GM18519 (cell line): ENCODE results near the gene PDCD5.

Experiments
- ATAC-seq: cut with Tn5 transposase; IDR thresholded peaks from one replicate; pipeline ENCODE4 v1.9.1; 2021; ENCODE audit warnings: mild to moderate bottlenecking, moderate library complexity; ENCODE audit not compliant: unreplicated experiment, low FRiP score

PDCD5 gene

DNA sequence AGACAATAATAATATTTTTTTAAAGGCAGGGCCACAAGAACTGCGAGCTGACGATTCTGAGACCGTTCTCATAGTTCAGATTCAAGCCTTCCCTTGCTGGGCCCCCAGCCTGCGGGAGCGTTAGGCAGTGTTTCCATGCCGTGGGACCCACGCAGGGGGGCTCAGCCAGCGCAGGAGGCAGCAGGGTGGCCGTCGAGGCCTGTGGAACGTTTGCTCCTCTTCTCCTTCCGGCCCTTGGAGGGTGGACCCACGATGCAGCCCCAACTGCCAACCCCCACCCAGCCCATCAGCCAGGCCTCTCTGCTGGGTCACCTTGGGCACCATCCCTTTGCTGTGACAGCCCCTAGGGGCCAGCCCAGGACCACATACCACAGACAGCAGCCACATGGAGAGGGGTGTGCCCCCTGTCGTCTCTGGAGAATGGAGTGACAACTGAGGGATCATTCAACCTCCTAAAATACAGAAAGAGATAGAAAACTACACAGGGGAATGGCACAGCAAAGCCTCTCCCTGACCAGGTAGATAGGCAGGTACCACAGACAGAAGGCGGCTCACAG lies 46.8 kb downstream of the PDCD5 start:
- ATAC-seq, result no peak

DNA sequence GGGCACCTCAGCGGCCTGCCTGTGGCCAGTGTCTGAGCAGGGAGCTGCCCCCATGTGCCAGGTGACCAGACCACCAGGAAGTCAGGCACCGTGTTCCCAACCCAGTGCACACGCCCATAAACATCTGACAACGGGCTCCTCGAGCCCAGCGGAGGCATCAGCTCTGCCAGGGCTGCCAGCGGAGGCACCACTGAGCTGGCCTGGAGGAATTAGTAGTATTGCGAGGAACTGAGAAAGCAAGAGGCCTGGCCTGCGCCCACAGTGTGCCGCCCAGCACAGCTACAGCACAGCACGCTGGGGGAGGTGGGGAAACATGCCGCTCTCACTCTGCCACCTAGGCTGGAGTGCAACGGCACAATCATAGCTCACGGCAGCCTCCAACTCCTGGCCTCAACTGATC lies 49.3 kb downstream of the PDCD5 start:
- ATAC-seq, result no peak

DNA sequence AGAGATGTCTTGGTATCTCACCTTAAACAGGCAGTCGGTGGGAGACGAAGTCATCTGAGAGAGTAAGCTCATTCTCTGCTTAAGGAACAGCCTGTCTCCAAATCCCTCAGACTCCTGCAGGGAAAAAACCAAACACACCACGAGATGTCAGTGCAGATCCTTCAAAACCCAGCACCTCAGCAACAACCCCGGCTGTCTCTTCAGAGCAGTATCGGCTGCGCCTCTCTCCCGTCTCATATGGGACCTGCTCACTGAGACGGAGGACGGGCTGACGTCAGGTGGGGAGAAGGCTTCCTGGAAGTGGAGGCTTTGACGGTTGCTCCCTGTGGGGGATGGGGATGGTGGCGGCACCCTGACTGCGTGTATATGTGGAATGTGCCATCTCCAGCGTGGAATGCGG lies 50.4 kb downstream of the PDCD5 start:
- ATAC-seq, result no peak
